ENCODE measurements around the gene GLI3. TPM values are rescaled to one million over a fixed set of nuclear protein-coding genes. Genes with fewer than 3 reads are reported as not detected.

Gene GLI3
- total RNA-seq, 1 experiment from 2014 or later = 46.2 TPM

- no peak for TF ChIP-seq FOXP4 (CRISPR knock-in tag; IDR thresholded peaks at IDR 0.05)
- no peak for TF ChIP-seq ATF2 (CRISPR knock-in tag; IDR thresholded peaks at IDR 0.05; ENCODE audit: borderline replicate concordance, low read depth)
- TF ChIP-seq IRF1 (CRISPR knock-in tag; IDR thresholded peaks at IDR 0.05) = no peak
- TF ChIP-seq ZNF512 (CRISPR knock-in tag; IDR thresholded peaks at IDR 0.05; ENCODE audit: borderline replicate concordance) = no peak
- TF ChIP-seq AFF4 (CRISPR knock-in tag; IDR thresholded peaks at IDR 0.05; ENCODE audit: borderline replicate concordance) = no peak
- no peak for TF ChIP-seq CREB1 (CRISPR knock-in tag; IDR thresholded peaks at IDR 0.05)
- TF ChIP-seq E2F5 (CRISPR knock-in tag; IDR thresholded peaks at IDR 0.05) = no peak
- no peak for TF ChIP-seq ATF1 (CRISPR knock-in tag; IDR thresholded peaks at IDR 0.05)
- TF ChIP-seq ZNF416 (CRISPR knock-in tag; IDR thresholded peaks at IDR 0.05) = no peak
- TF ChIP-seq GABPB1 (CRISPR knock-in tag; IDR thresholded peaks at IDR 0.05) = no peak
- no peak for TF ChIP-seq MYBL2 (CRISPR knock-in tag; IDR thresholded peaks at IDR 0.05)
- TF ChIP-seq NFYB (CRISPR knock-in tag; conservative IDR thresholded peaks at IDR 0.05; ENCODE audit: low read depth) = no peak
- no peak for TF ChIP-seq SOX15 (CRISPR knock-in tag; IDR thresholded peaks at IDR 0.05)
These were observed 314.6 kb downstream of the GLI3 start (continued) for GRCh38 chr7:41922373-41922772.

GRCh38 chr7:41921453-41921981, 315.5 kb downstream of the GLI3 start:
- DNase-seq (ENCODE audit: low spot score) = no peak
- H3K4me1 Mint-ChIP-seq = no peaks in the 10 kb centered on the region
- no peak for ATAC-seq
- ChIA-PET CTCF (interaction anchor here (1.1 kb wide), 1 partner anchor 19 kb away, joined by 5 read pairs; no protein-coding TSS in a partner anchor), POLR2A (no interaction called here)
- H3K4me3 Mint-ChIP-seq = no peak overlapping the region
- H3K27ac Mint-ChIP-seq = no peak overlapping the region
- H3K27me3 Mint-ChIP-seq (ENCODE audit: low read depth) = no peaks in the 10 kb centered on the region
- no peaks in the 10 kb centered on the region for H3K36me3 Mint-ChIP-seq
- peaks cover 5% of the 10 kb centered on the region; the same call in 1 of the 2 replicates for H3K9me3 Mint-ChIP-seq
- TF ChIP-seq CBFB (CRISPR knock-in tag; IDR thresholded peaks at IDR 0.05; ENCODE audit: low read depth) = no peak
- TF ChIP-seq ZSCAN18 (CRISPR knock-in tag; IDR thresholded peaks at IDR 0.05) = no peak
- no peak for TF ChIP-seq PREB (CRISPR knock-in tag; IDR thresholded peaks at IDR 0.05; ENCODE audit: borderline replicate concordance)
- no peak for TF ChIP-seq MXD4 (CRISPR knock-in tag; IDR thresholded peaks at IDR 0.05; ENCODE audit: borderline replicate concordance)
- no peak for TF ChIP-seq FOXK1 (CRISPR knock-in tag; IDR thresholded peaks at IDR 0.05)
- TF ChIP-seq GABPB1 (CRISPR knock-in tag; IDR thresholded peaks at IDR 0.05) = no peak
- no peak for TF ChIP-seq ZNF423 (CRISPR knock-in tag; IDR thresholded peaks at IDR 0.05)
- TF ChIP-seq IRF1 (CRISPR knock-in tag; IDR thresholded peaks at IDR 0.05) = no peak
- TF ChIP-seq NFYB (CRISPR knock-in tag; conservative IDR thresholded peaks at IDR 0.05; ENCODE audit: low read depth) = no peak
- no peak for TF ChIP-seq ATF3 (CRISPR knock-in tag; conservative IDR thresholded peaks at IDR 0.05)

Measured in WTC11 (cell line).